Hepatocyte (in vitro differentiated cells): ENCODE measurements around the gene MDGA2. TPM values are rescaled to one million over a fixed set of nuclear protein-coding genes. Genes with fewer than 3 reads are reported as not detected.

Experiments
- DNase-seq: peaks from one replicate; pipeline ENCODE4 v3.0.0-alpha.2; 2016; ENCODE audit warnings: low spot score
- H2AFZ ChIP-seq: fragments of 200-600 bp; sonication (generic); 2 replicates; pipeline ENCODE4 v1.6.0; 2016; ENCODE audit warnings: antibody characterized with exemption, mild to moderate bottlenecking
- H3K27ac ChIP-seq: fragments of 200-600 bp; sonication (generic); 2 replicates; pipeline ENCODE4 v1.5.1; 2016; ENCODE audit warnings: mild to moderate bottlenecking
- H3K27me3 ChIP-seq: fragments of 200-600 bp; sonication (generic); 2 replicates; pipeline ENCODE4 v1.6.1; 2016
- H3K36me3 ChIP-seq: fragments of 200-600 bp; sonication (generic); replicated peaks from 2 replicates; pipeline ENCODE4 v1.5.1; 2016; ENCODE audit warnings: low read depth; ENCODE audit not compliant: insufficient read depth
- H3K4me1 ChIP-seq: fragments of 200-600 bp; sonication (generic); 2 replicates; pipeline ENCODE4 v1.5.1; 2016; ENCODE audit warnings: mild to moderate bottlenecking, moderate library complexity; ENCODE audit not compliant: insufficient read depth
- H3K4me2 ChIP-seq: fragments of 200-600 bp; sonication (generic); 2 replicates; pipeline ENCODE4 v1.6.0; 2016
- H3K4me3 ChIP-seq: fragments of 200-600 bp; sonication (generic); 2 replicates; pipeline ENCODE4 v1.5.1; 2016; ENCODE audit warnings: mild to moderate bottlenecking
- H3K79me2 ChIP-seq: fragments of 200-600 bp; sonication (generic); 2 replicates; pipeline ENCODE4 v1.6.0; 2017; ENCODE audit warnings: mild to moderate bottlenecking
- H3K9me2 ChIP-seq: fragments of 200-600 bp; sonication (generic); replicated peaks from 2 replicates; pipeline ENCODE4 v1.6.0; 2017; ENCODE audit warnings: mild to moderate bottlenecking; ENCODE audit not compliant: insufficient read depth
- H3K9me3 ChIP-seq: fragments of 200-600 bp; sonication (generic); 2 replicates; pipeline ENCODE4 v1.5.1; 2016; ENCODE audit warnings: low read depth, mild to moderate bottlenecking
- H4K20me1 ChIP-seq: fragments of 200-600 bp; sonication (generic); 2 replicates; pipeline ENCODE4 v1.6.0; 2016; ENCODE audit warnings: mild to moderate bottlenecking; ENCODE audit not compliant: insufficient read depth, poor library complexity, severe bottlenecking
- CTCF ChIP-seq: fragments of 200-600 bp; sonication (generic); IDR thresholded peaks from 2 replicates; pipeline ENCODE4 v1.5.1; 2016; ENCODE audit warnings: antibody characterized with exemption, mild to moderate bottlenecking; ENCODE audit not compliant: poor library complexity
- EZH2 ChIP-seq: fragments of 200-600 bp; sonication (generic); IDR thresholded peaks from 2 replicates; pipeline ENCODE4 v1.6.1; 2016; ENCODE audit warnings: antibody characterized with exemption, mild to moderate bottlenecking, borderline replicate concordance
- EZH2phosphoT487 ChIP-seq: fragments of 200-600 bp; sonication (generic); IDR thresholded peaks from one replicate; pipeline ENCODE4 v1.6.1; 2018; ENCODE audit warnings: antibody characterized with exemption, mild to moderate bottlenecking, low read depth, moderate library complexity; ENCODE audit not compliant: unreplicated experiment, severe bottlenecking
- WGBS: methylation state at CpG from one replicate; pipeline ENCODE4 v1.1.6; 2016; ENCODE audit warnings: low lambda C conversion rate; ENCODE audit errors: missing lambda C conversion rate; 5-methylcytosine and 5-hydroxymethylcytosine counted together
- polyA plus RNA-seq: library from polyadenylated mRNA; unstranded; fragments of >200 nt; fragmentation: Nextera tagmentation; extraction: Ambion mirVana; gene quantifications from 2 replicates; pipeline ENCODE4 v1.2.1, GENCODE V29; 2016
- total RNA-seq: library from RNA; depleted of rRNA; stranded (reverse); fragments of >200 nt; gene quantifications from 2 replicates; pipeline ENCODE4 v1.2.3, GENCODE V29; 2014

MDGA2 gene
- total RNA-seq (0.70 and 1.1 TPM in 2 replicates), polyA plus RNA-seq (0.51 and 0.69 TPM in 2 replicates)

DNA sequence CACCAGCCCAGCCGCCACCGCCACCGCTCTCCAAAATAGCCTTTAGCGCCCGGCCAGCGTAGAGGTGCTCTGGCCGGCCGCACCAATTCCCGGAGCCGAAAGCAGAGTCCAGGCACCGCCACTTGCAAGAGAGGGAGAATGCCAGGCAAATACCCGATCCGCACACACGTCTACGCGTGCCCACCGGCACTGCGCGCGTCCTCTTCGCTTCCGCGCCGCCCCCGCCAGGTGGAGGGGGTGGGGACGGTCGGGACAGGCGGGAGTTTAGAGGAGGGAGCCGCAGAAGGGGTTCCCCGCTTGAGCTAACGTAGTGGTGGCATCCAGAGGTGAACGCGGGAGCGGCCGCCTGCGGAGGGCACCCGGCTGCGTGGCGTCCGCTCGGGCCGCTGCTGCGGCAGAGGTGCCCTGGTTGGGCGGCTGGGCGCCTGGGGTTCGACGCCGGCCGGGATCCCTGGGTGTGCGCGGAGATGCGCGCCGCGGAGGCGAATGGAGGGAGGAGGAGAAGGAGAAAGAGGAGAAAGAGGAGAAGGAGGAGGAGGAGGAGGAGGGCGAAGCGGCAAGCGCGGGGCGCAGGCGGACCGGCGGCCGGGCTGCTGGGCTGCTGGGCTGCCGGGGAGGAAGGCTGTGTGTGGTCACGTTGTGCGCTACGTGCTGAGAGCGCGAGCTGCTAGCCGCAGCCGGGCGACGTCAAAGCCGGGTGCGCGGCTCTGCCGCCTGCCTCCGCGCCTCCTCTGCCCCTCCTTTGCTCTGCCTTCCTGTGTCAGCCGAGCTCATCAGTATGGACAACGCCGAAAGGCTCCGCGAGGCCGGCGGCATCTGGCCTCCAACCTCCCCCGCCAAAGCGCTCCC is at the start of gene MDGA2:
Gene MDGA2 (minus strand): TSS at position 140 of the 849 bp plus-strand sequence.
- no peaks in the 10 kb centered on the region for H3K79me2 ChIP-seq
- H3K9me2 ChIP-seq: no peaks in the 10 kb centered on the region
- H3K9me3 ChIP-seq: no peaks in the 10 kb centered on the region
- WGBS: 2% methylated on average over 79 of the region's 90 CpGs
- H3K4me1 ChIP-seq: peaks cover 5% of the 10 kb centered on the region
- no peaks in the 10 kb centered on the region for H4K20me1 ChIP-seq
- peaks cover 71% of the 10 kb centered on the region for H3K27me3 ChIP-seq
- DNase-seq: peak; percentile 51
- TF ChIP-seq EZH2 (peak; percentile 50), CTCF (no peak)
- H3K4me2 ChIP-seq: peak within 1 kb of the TSS; percentile 97
- H3K36me3 ChIP-seq: no peaks in the 10 kb centered on the region
- peak within 1 kb of the TSS; percentile 58 for H3K4me3 ChIP-seq
- H3K27ac ChIP-seq: no peak within 1 kb of the TSS
- peak within 1 kb of the TSS; percentile 88 for H2AFZ ChIP-seq

GRCh38 chr14:47722929-47723693 is 47.7 kb upstream of the MDGA2 start:
- H3K4me2 ChIP-seq: no peak overlapping the region
- H3K4me1 ChIP-seq: no peaks in the 10 kb centered on the region
- TF ChIP-seq EZH2: no peak
- no peak for TF ChIP-seq EZH2phosphoT487
- TF ChIP-seq CTCF: no peak
- H2AFZ ChIP-seq: no peak overlapping the region
- H3K79me2 ChIP-seq: no peaks in the 10 kb centered on the region
- no peak for DNase-seq
- H3K9me3 ChIP-seq: no peaks in the 10 kb centered on the region
- no peaks in the 10 kb centered on the region for H3K27me3 ChIP-seq
- 93% methylated on average over 2 of the region's 2 CpGs for WGBS
- no peaks in the 10 kb centered on the region for H3K9me2 ChIP-seq
- no peaks in the 10 kb centered on the region for H4K20me1 ChIP-seq
- H3K36me3 ChIP-seq: no peaks in the 10 kb centered on the region
- H3K4me3 ChIP-seq: no peak overlapping the region
- no peak overlapping the region for H3K27ac ChIP-seq

DNA sequence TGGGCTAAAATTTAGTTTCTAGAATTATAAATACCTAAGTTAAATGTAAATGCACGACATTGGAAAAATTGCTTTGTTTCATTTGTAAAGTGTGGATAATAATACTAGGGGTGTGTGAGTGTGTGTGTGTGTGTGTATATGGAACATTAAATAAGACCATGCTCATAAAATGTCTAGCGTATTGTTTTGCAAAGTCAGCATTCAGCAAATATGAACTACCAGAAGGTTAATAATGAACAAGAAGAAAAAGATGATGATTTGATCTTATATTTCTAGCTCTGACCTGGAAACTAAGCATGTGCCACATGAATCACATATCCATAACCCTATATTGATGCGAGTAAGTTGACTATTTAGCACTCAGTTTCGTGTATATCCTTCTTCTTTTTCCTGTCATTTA is 44.9 kb upstream of the MDGA2 start:
- no peak overlapping the region for H3K4me3 ChIP-seq
- WGBS: 95% methylated on average over 4 of the region's 4 CpGs
- H3K27me3 ChIP-seq: no peaks in the 10 kb centered on the region
- no peaks in the 10 kb centered on the region for H3K4me1 ChIP-seq
- H3K4me2 ChIP-seq: no peak overlapping the region
- H2AFZ ChIP-seq: no peak overlapping the region
- no peaks in the 10 kb centered on the region for H3K9me3 ChIP-seq
- no peaks in the 10 kb centered on the region for H3K36me3 ChIP-seq
- no peak for TF ChIP-seq CTCF
- TF ChIP-seq EZH2phosphoT487: no peak
- no peak for TF ChIP-seq EZH2
- no peaks in the 10 kb centered on the region for H4K20me1 ChIP-seq
- H3K9me2 ChIP-seq: no peaks in the 10 kb centered on the region
- no peaks in the 10 kb centered on the region for H3K79me2 ChIP-seq
- no peak overlapping the region for H3K27ac ChIP-seq
- no peak for DNase-seq
